NCI-H2171 (cell line): ENCODE measurements around the gene TMEM132D.

Experiments
- DNase-seq: peaks from one replicate; lab custom pipeline; 2025; lab: John Stamatoyannopoulos, UW

Gene TMEM132D

DNA sequence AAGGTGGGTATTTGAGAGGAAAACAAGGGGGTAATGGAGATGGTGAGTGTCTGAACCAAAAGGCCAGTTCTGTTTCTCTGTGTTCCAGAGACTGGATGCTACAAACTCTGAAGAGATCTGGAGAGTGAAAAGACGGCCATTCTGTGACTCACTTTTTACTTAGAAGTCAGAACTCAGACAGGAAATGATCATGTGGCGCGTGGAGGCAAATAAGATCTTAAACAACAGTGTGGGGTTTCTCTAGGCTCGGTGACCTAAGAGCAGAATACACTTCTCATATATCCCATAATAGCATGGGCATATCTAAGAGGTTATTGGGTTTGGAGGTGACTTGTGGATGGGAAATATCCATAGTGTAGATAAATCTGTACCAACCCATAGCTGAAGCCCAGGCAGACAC lies 463.5 kb downstream of the TMEM132D start:
- DNase-seq, result no peak

DNA sequence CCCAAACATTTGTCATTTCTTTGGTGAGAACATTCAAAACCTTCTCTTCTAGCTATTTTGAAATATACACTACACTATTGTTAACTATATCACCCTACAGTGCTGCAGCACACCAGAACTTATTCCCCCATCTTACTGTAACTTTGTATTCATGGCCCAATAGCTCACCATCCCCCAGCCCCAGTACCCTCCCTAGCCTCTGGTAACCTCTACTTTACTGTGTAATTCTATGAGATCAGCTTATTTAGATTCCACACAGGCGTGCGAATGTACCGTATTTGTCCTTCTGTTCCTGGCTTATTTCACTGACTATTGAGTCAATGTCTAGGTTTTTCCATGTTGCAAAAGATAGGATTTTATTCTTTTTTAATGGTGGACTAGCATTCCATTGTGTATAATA lies 469.0 kb downstream of the TMEM132D start:
- DNase-seq, result no peak

DNA sequence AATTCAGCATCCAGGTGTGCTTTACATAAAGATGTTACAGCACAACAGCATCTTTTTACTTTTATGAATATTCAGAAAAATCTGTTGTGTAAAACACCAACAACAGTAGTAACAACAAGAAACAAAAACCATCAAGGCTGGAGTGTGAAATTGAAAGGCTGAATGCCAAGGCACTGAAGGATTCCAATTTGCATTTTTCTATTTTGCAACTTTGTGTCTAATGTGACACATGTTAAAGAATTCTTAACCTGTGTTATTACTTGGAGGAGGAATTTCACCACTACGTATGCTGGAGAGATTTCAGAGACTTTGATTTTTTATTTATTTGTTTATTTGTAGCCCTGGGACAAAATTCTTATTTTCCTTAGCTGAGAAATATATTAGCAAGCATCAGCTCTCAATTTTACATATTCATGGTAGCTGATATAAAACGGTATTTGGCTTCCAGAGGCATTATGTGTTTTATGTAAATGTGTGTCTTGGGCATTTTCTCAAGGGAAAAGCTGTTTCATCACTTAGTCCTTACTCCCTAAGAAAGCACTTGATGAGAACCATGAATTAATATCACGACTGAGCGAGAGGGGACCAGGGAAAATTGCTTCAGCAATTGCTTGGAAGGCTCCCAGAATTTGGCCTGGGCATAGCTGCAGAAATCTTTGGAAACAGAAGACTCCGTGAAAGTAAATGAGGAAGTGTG lies 475.4 kb downstream of the TMEM132D start:
- DNase-seq, result no peak

DNA sequence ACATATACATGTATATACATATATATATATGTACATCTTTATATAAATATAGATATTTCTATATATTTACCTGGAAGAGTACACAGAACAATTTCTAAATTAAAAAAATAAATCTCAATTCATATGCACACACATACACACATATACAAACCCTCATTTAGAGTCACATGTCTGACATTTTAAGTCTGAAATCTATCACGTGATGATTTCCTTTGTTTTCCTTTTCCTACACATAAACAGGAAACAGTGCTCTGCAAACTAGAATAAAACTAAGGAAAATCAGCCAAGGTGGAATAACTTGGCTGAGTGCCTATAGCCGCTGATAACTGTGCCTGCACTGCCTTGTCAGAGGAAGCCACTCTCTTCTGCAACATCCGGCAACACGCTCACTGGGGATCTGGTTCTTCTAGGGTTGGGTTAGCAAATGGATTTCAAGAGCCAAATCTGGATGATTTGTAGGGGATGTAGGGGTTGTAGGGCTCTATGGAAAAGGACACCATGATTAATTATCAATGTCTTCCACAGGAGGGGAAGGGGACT lies 480.7 kb downstream of the TMEM132D start:
- no peak for DNase-seq

DNA sequence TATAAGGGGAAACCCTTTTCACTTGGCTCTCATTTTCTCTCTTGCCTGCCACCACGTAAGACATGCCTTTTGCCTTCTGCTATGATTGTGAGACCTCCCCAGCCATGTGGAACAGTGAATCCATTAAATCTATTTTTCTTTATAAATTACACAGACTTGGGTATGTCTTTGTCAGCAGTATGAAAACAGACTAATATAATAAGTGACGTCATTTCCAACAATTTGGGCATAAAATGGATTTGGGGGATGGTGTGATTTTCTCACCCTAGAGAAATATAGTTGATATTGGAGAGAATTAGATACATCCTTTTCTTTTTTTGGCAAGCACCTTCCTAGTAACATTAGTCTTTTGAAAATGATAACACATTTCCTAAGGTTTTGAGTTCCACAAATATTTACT lies 490.5 kb downstream of the TMEM132D start:
- no peak for DNase-seq

DNA sequence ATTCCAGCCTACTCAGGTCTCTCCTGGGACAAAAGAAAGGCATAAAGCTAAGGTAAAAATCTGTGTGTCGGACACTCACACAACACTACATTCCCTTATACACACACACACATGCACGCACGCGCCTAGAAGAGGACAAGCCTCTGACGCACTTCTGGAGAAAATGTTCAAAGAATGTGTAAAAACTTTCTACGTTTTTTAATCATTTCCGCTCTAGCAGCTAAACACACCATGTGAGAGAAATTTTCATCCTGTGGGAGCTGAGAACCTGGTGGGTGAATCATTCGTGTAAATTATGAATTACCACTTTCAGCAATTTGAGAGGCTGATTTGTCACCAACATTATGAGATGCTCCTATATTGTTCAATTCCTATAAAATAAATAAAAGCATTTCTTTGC lies 494.5 kb downstream of the TMEM132D start:
- no peak for DNase-seq

DNA sequence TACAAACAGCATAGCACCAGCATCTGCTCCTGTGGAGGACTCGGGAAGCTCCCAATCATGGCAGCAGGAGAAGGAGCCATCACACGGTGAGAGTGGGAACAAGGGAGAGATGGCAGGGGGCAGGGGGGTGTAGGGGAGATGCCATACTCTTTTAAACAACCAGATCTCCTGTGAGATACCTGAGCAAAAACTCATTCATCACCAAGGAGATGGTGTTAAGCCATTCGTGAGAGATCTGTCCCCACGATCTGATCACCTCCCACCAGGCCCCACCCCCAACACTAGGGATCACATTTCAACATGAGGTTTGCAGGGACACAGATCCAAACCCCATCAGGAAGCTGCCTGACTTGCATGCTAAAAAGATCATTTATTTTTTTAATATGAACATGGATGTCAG lies 499.3 kb downstream of the TMEM132D start:
- DNase-seq, result no peak

DNA sequence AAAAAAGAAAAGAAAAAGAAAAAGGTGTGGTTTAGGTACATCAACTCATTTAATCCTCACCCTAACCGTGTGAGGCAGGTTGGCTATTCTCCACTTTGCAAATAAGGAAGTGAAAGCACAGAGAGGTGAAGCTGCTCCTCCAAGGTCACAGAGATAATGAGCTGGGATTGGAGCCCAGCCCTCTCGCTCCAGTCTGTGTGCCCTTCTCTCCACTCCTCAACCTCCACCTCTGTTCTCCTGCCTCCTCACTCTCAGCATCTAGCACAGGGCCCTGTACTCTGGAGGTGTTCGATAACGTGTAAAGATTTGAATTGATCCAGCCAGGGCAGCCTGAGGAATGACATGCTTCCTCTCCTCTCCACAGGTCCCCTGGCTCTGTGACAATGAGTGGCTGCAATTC lies 502.3 kb downstream of the TMEM132D start:
- no peak for DNase-seq

DNA sequence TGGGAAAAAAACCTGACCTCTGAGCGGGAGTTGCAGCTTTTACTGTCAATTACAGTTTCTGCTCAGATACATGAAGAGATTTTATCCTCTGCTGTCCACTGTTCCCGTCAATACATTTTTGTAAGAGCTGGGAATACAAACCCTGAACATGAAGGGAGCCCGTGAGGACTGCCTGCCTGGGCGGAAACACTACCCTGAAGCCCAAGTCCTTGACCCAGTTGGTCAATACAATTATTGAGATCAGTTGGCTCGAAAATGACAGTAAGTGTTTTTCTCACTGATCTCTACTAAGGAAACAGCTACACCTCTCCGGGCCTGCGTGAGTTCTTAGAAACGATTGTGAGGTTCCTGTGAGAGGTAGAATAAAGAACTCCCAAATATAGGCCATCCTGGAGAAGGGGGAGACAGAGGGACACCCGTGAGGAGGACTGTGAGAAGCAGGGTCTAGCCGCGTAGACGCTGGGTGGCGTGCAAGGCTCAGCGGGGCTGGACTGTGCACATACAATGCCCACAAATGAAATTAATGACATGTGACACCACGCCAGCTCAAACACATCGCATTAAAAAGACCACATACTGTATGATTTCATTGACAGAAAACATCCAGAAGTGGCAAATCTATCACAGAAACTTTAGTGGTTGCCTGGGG lies 509.5 kb downstream of the TMEM132D start:
- no peak for DNase-seq

DNA sequence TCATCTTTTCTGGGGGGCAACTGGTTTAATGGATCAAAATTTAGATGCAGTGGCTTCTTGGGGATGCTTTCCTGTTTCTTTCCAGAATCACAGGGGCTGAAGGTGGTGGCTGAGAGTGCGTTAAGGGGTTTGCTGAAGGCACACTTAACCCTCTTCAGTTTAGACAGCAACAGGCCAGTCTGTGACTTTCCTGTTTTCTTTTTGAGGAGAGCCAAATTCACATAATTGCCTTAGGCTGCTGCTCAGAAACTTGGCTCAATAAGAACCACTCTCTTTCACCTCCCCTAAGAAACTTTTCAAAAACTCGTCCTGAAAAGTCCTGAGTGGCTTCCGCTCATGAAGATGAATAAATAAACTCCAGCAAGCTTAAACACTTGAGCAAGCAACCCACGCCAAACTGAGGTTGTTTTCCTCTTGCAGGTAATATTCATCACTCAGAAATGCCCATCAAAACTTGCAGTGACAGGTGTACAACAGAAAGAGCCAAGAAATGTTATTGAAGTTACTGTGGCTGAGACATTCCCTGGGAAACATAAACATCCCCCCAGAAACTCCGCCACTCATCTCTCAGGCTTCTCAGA lies 510.4 kb downstream of the TMEM132D start:
- DNase-seq, result no peak

DNA sequence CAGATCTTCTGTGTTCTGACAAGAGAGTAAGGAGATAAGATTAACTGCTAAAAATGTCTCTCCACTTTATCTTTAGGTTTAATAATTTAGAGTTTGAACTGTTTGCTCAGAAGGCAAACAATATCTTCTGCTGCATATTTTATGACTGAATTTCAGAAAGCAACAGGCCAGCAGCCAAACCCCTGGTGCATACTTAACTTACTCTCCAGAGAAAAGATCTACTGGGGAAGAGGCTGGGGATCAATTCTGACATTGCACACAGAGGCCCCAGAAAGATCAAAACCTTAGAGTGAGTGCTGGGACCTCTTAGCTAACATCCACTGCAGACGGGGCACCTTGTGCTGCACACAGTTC lies 518.2 kb downstream of the TMEM132D start:
- DNase-seq, result no peak

DNA sequence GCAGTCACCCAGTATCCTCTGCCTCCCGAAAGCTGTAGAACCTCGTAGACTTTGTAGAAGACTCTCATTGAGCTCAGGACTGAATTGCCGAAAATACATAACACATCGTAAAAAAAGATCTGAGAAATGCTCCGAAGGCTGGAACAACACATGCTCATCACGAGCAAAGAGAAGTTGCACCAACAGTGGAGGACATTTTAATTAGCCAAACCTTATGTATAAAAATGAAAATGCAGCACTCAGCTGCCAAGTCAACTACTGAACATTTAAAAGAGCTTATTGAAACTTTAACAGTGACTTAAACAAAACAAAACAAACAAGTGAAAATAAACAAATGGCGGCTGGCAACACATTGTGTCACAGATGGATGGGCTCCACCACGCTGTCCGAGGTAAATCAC lies 519.9 kb downstream of the TMEM132D start:
- no peak for DNase-seq

DNA sequence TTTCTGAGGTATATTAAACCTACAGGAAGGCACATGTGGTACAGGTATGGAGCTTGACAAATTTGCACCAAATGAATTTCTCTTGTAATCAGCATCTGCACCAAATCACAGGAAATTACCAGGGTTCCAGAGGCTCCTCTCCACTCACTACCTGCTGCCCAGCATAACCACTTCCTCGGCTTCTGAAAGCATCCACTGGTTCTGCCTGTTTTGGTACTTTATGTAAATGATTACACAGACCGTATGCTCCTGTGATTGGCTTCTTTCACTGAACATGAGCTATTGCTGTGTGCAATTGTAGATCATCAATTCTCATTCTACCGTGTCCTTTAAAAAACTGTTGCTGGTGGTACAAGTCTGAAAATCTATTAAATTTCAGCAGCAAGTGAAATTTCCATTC lies 522.1 kb downstream of the TMEM132D start:
- no peak for DNase-seq

DNA sequence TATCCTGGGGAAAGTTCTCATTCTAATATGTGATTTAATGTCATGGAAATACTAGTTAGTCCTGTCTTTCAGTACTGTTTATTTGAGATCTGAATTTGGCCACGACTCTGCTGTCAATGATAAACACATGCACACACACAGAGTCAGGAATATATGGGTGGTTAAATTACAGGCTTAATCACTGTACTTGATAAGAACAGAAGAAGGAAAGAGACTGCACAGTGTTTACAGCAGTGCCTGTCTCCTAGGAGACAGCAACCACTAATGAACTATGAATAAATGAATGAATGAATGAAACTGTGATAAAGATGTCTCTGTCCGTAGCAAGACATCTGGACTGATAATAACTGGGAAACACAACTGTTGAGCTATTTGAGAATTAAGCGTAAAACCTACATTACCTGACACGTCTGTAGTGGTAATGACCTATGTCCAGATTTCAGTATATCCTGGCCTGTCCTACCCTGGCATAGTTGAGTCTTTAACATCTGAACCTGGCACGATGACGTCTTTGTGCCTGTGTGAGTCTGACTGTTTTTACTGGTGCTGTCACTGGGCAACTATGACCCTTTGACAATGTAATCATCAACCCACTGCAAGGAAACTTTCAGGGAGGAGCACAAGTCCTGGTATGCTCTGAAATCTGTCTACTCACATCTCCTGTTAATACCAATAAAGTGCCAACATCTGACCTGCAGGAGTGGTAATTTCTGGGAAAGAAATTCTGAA lies 524.6 kb downstream of the TMEM132D start:
- DNase-seq, result no peak

DNA sequence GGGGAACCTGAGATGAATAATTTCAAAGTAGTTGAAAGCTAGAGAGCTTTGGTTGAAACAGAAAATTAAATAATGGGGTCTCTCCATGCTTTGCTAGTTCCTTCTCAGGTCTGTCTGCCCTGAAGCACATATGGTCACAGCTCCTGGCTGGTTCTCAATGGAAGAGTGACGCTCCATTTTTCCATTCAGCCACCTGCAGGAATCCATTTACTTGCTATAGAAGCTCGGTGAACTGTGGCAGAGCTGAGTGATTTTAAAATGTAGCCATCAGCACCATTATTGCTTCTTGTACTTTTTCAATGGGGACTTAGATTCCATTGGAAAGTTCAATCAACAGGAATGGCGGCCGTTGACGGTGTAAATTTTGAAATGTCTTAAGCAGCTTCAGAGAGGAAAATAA lies 525.3 kb downstream of the TMEM132D start:
- no peak for DNase-seq

DNA sequence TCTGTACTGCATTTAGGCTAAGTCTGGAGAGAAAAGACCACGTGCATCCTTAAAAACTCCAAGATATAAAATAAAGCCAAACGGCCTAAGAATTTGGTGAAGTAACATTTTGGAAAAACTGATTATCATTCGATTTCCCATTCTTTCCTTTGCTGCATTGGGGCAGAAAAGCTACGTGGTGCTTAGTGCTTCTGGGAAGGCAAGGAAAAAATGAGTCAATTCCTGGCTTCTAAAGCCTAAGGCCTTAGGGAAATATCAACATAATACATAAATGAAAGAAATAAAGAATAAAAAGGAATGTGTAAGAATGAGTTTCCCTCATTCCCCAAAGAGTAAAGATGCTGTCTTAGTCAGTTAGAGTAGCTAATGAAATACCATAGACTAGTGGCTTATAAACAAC lies 530.1 kb downstream of the TMEM132D start:
- no peak for DNase-seq

DNA sequence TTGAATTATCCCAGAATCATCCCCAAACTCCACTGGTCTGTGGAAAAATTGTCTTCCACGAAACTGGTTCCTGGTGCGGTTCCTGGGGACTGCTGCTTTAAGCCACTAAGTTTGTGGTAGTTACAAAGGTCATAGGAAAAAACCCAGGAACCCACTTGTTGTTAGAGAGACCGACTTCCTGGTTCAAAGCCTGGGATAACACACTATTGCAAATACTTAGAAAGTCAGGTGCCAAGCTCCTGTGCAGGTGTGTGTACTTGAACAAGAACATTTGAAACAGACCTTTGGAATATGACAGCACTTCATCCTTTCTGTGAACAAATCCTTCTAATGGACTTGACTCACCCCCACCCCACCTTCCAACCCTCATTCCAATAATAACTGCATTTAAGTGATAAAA lies 530.9 kb downstream of the TMEM132D start:
- no peak for DNase-seq

DNA sequence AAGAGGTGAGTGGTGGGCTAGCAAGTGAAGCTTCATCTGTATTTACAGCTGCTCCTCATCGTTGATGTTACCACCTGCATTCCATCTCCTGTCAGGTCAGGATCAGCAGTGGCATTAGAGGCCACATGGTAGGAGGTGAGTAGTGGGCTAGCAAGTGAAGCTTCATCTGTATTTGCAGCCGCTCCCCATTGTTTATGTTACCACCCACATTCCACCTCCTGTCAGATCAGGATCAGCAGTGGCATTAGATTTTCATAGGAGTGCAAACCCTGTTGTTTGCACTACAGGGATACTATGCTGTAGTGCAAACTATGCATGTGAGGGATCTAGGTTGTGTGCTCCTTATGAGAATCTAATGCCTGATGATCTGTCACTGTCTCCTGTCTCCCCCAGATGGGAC lies 531.5 kb downstream of the TMEM132D start:
- DNase-seq, result no peak

DNA sequence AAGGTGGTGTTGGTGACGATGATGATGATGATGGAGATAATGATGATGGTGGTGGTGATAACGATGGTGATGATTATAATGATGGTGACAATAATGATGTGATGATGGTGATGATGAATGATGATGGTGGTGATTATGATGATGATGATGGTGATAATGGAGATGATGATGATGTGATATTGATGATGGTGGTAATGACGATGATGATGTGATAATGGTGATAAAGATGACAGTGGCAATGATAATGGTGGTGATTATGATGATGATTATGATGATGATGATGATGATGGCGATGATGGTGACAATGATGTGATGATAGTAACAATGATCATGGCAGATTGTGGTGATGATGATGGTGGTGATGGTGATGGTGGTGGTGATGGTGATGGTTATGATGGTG lies 532.6 kb downstream of the TMEM132D start:
- no peak for DNase-seq

DNA sequence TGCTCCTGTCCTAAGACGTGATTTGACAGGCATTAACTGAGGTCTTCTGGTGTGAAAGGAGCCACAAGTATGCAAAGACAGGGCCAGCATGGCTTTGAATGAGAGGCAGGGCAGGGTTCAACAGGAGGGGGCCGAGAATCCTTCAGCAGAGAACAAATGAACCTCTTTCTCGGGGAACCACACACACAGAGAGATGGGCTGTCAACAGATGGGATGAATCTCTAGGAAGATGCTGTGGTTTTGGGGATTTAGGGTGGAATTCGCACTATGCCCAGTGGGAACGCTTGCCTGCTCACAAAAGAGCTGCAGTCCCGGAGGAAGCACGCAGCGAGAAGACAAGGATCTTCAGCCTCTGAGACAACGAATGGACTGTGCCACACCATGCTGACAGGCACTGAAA lies 537.2 kb downstream of the TMEM132D start:
- no peak for DNase-seq

DNA sequence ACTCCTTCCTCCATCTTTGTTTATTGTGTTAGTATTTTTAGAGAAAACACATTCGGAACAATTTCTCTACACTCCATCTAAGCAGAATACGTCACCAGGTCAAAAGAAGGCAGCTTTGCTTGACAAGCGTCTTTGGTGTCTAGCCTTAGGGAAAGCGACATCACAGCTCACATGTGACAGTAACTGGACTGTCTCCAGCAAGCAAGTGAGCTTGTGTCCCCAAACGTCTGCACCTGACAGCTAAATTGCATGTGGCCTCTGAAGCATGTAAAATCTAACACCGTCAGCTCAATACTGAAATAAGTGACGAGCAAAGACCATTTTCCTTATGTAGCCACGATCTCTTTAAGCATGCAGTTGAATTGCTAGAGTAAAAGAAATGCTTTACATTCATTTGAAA lies 540.8 kb downstream of the TMEM132D start:
- DNase-seq, result no peak

DNA sequence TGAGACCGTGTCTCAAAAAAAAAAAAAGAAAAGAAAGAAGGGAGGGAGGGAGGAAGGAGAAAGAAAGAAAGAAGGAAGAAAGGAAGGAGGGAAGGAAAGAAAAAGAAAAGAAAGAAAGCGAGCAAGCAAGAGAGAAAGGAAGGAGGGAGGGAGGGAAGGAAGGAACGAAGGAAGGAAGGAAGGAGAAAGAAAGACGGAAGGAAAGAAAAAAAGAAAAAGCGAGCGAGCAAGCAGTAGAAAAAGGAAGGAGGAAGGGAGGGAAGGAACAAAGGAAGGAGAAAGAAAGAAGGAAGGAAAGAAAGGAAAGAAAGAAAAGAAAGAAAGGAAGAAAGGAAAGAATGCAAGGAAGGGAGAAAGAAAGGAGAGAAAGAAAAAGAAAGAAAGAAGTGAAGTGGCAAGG lies 546.6 kb downstream of the TMEM132D start:
- no peak for DNase-seq

DNA sequence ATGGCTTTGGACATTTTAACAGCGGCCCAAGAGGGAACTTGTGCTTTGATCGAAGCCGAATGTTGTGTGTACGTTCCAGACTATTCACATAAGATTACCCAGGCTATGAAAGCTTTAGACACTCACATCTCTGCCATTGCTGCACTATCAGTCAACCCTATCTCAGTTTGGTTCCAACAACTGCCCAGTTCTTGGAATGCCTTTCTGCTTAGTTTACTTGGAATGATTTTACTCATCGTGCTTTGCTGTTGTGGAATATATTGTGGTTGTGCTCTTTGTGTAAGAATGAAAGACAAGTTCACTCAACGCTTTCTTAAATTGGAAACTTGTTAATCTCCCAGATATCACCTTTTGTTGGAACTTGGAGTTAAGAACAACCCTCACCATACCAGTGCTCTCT lies 552.3 kb downstream of the TMEM132D start:
- DNase-seq, result no peak
